Mucosa of descending colon (tissue), 3 donors: ENCODE measurements around the gene ARCN1. TPM values are rescaled to one million over a fixed set of nuclear protein-coding genes. Genes with fewer than 3 reads are reported as not detected.
A peak's percentile ranks its signal among the peaks of the same experiment; 100 is the strongest.

Experiments used
- ATAC-seq: fragments of 200-7000 bp; cut with Tn5 transposase; one replicate; pipeline ENCODE4 v1.9.1; 2020; ENCODE audit warnings: mild to moderate bottlenecking, moderate library complexity
- DNase-seq, 3 donors: peaks; one replicate each; pipeline ENCODE4 v3.0.0-alpha.2; 2020
- H3K36me3 ChIP-seq: fragments of 200-600 bp; one replicate; pipeline ENCODE4 v1.8.0; 2021; ENCODE audit warnings: low read depth, mild to moderate bottlenecking
- H3K4me1 ChIP-seq: fragments of 200-600 bp; one replicate; pipeline ENCODE4 v1.8.0; 2021; ENCODE audit warnings: low read depth, mild to moderate bottlenecking
- H3K4me3 ChIP-seq: fragments of 200-600 bp; one replicate; pipeline ENCODE4 v1.8.0; 2021; ENCODE audit warnings: mild to moderate bottlenecking
- H3K9me3 ChIP-seq: fragments of 200-600 bp; one replicate; pipeline ENCODE4 v1.8.0; 2021; ENCODE audit warnings: mild to moderate bottlenecking
- intact Hi-C, 2 donors: fragments of 100-400 bp; cut with DNase I in 1 of 2; cut with micrococcal nuclease in 1 of 2; formaldehyde crosslinking; loops; one replicate each; pipeline versions ENCODE4 v1.11.0 to v1.11.1; 2022; cut with DNase I, micrococcal nuclease
- total RNA-seq, 3 donors: library from RNA; stranded (reverse); fragmentation: NEBNext Ultra II Directional in 2 of 3; extraction: Animal tissue kit (Norgen Biotek cat#: 25700) in 2 of 3; gene quantifications; one replicate each; pipeline versions ENCODE4 v1.2.1 to v1.2.4, GENCODE V29; 2021 to 2023
- TF ChIP-seq, protein P1 (sequence below): fragments of 200-600 bp; IDR thresholded peaks from one replicate; pipeline ENCODE4 v1.8.0; 2022; ENCODE audit warnings: antibody characterized with exemption, mild to moderate bottlenecking
- donor health status: DM: no; HTN: no; CAD: no; lungs with moderate emphysema.
- donor health status: DM: no; HTN: no; CAD: no.
- donor health status: DM: no; HTN: yes; CAD: no.

Gene ARCN1
- total RNA-seq, 3 donors from 2014 or later = 126 to 134 (median 130) TPM

GRCh38 chr11:118606157-118606843 lies 34.1 kb downstream of the ARCN1 start:
- DNase-seq (no peak), ATAC-seq (no peak)
- H3K9me3 ChIP-seq = no peaks in the 10 kb centered on the region
- TF ChIP-seq, protein P1, sequence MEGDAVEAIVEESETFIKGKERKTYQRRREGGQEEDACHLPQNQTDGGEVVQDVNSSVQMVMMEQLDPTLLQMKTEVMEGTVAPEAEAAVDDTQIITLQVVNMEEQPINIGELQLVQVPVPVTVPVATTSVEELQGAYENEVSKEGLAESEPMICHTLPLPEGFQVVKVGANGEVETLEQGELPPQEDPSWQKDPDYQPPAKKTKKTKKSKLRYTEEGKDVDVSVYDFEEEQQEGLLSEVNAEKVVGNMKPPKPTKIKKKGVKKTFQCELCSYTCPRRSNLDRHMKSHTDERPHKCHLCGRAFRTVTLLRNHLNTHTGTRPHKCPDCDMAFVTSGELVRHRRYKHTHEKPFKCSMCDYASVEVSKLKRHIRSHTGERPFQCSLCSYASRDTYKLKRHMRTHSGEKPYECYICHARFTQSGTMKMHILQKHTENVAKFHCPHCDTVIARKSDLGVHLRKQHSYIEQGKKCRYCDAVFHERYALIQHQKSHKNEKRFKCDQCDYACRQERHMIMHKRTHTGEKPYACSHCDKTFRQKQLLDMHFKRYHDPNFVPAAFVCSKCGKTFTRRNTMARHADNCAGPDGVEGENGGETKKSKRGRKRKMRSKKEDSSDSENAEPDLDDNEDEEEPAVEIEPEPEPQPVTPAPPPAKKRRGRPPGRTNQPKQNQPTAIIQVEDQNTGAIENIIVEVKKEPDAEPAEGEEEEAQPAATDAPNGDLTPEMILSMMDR = no peak
- intact Hi-C loops = no loop called here
- no peak overlapping the region for H3K4me3 ChIP-seq
- no peaks in the 10 kb centered on the region for H3K36me3 ChIP-seq
- peaks cover 31% of the 10 kb centered on the region for H3K4me1 ChIP-seq

DNA sequence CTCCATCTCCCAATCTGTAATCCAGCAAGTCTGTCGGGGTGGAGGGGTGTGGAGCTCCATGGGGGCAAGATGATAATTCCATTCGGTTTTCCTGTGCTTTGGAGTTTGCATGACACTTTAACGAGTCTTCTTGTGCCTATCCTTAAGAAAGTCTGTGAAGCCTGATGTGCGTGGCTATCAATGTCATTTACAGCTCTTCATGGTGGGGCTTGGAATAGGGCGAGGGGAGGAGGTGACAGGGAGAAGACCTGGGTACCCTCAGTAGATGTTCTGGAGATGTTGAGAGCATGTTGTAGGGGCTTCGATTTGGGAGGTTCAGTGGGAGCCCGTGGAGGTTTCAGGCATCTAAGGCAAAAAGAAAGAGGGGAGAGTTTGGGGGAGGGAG lies 34.6 kb downstream of the ARCN1 start:
- TF ChIP-seq, protein P1 = no peak
- Histone ChIP-seq H3K4me3 (no peak overlapping the region), H3K36me3 (no peaks in the 10 kb centered on the region), H3K4me1 (peaks cover 31% of the 10 kb centered on the region), H3K9me3 (no peaks in the 10 kb centered on the region)
- intact Hi-C loops = no loop called here
- DNase-seq (no peak), ATAC-seq (no peak)

- peak; percentile 65 to 83 (median 77) for DNase-seq
- intact Hi-C loops = no loop called here
- ATAC-seq = peak; percentile 48
- no peaks in the 10 kb centered on the region for H3K36me3 ChIP-seq
- TF ChIP-seq, protein P1 = peak; percentile 37
- H3K4me1 ChIP-seq = peaks cover 31% of the 10 kb centered on the region
- H3K9me3 ChIP-seq = no peaks in the 10 kb centered on the region
- peak within 1 kb of the TSS; percentile 36 for H3K4me3 ChIP-seq
These were observed 35.5 kb downstream of the ARCN1 start, which contains the start of gene PHLDB1 for GRCh38 chr11:118607401-118608359. Gene PHLDB1, plus strand, starts transcription at chr11:118607615. Its CDS starts 6,222 bp downstream, at chr11:118613837.

DNA sequence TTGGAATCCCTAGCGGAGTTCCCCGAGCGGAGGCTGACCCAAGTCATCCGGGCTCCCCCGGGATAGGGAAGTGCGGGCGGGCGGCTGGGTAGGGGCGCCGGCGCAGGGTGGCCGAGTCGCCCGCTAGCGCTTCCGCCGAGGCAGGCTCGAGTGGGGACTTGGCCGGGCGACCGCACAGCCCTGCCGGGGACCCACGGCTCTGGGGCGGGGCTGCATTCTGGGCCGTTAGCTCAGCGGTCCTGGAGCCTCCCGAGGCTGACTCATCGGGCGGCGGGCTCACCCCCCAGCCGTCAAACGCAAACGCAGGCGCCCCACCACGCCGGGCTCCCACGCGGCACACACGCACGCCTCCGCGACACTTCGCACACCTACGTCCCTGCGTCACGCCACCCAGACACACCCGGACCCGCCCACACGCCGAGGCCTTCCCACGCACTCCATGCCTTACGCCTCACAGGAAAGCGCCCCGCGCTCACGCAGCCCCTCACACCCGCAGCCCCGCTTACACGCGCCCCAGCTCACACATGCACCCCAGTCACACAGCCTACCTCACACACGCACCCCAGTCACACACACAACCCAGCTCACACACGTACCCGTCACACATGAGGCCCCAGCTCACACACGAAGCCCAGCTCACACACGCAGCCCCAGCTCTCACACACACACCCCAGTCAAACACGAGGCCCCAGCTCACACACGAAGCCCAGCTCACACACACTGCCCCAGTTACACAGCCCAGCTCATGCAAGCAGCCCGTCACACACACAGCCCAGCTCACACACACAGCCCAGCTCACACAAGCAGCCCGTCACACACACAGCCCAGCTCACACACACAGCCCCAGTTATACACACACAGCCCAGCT lies 36.4 kb downstream of the ARCN1 start:
- TF ChIP-seq, protein P1 = no peak

More for the DNA sequence above, 36.4 kb downstream of the ARCN1 start:
- peak; percentile 62 to 86 (median 74) for DNase-seq
- Histone ChIP-seq H3K36me3 (no peaks in the 10 kb centered on the region), H3K4me1 (peaks cover 31% of the 10 kb centered on the region), H3K4me3 (peak overlapping the region; percentile 36), H3K9me3 (no peaks in the 10 kb centered on the region)
- intact Hi-C loops = no loop called here
- peak; percentile 55 for ATAC-seq
